GM03348 (cell line): ENCODE data around the gene CRACDL.
A peak's percentile ranks its signal among the peaks of the same experiment; 100 is the strongest.

Source experiments
- DNase-seq: peaks from one replicate; pipeline ENCODE4 v3.0.0; 2012; ENCODE audit warnings: low spot score

Gene CRACDL

GRCh38 chr2:98852932-98853331, 83.1 kb downstream of the CRACDL start:
- DNase-seq = no peak

- DNase-seq = no peak
These were observed 86.0 kb downstream of the CRACDL start for GRCh38 chr2:98850074-98850473.

- DNase-seq = no peak
These were observed 86.9 kb downstream of the CRACDL start for GRCh38 chr2:98849113-98849512.

- DNase-seq = no peak
These were observed 88.2 kb downstream of the CRACDL start for GRCh38 chr2:98847853-98848252.

- no peak for DNase-seq
These were observed 90.0 kb downstream of the CRACDL start for GRCh38 chr2:98846041-98846440.

- DNase-seq = no peak
These were observed 93.9 kb downstream of the CRACDL start for GRCh38 chr2:98842136-98842535.

GRCh38 chr2:98839292-98839691, 96.7 kb downstream of the CRACDL start:
- DNase-seq = no peak

GRCh38 chr2:98835831-98836385, 100.1 kb downstream of the CRACDL start:
- no peak for DNase-seq

GRCh38 chr2:98833917-98834263, 102.1 kb downstream of the CRACDL start:
- DNase-seq = no peak

- no peak for DNase-seq
These were observed 102.7 kb downstream of the CRACDL start for GRCh38 chr2:98833172-98833916.

GRCh38 chr2:98832172-98832571, 103.9 kb downstream of the CRACDL start:
- no peak for DNase-seq

- DNase-seq = no peak
These were observed 105.4 kb downstream of the CRACDL start for GRCh38 chr2:98830571-98831145.

- no peak for DNase-seq
These were observed 106.3 kb downstream of the CRACDL start for GRCh38 chr2:98829581-98830270.

- no peak for DNase-seq
These were observed 107.1 kb downstream of the CRACDL start for GRCh38 chr2:98828793-98829371.

- no peak for DNase-seq
These were observed 107.7 kb downstream of the CRACDL start for GRCh38 chr2:98828369-98828744.

GRCh38 chr2:98827625-98828368, 108.2 kb downstream of the CRACDL start:
- DNase-seq = peak; percentile 1

GRCh38 chr2:98826856-98827255, 109.2 kb downstream of the CRACDL start:
- DNase-seq = no peak

- no peak for DNase-seq
These were observed 110.2 kb downstream of the CRACDL start for GRCh38 chr2:98825858-98826257.

GRCh38 chr2:98825404-98825803, 110.6 kb downstream of the CRACDL start:
- no peak for DNase-seq

- DNase-seq = no peak
These were observed 111.0 kb downstream of the CRACDL start for GRCh38 chr2:98825020-98825350.

GRCh38 chr2:98824256-98825019, 111.6 kb downstream of the CRACDL start:
- no peak for DNase-seq
